Neural crest cell (in vitro differentiated cells): ENCODE measurements around the gene HPN. TPM values are rescaled to one million over a fixed set of nuclear protein-coding genes. Genes with fewer than 3 reads are reported as not detected.

Source experiments
- DNase-seq: peaks from one replicate; pipeline ENCODE4 v3.0.0; 2021; ENCODE audit warnings: low read depth, mixed read lengths, low spot score
- H3K27ac Mint-ChIP-seq: one replicate; pipeline ENCODE4 v1.8.0; 2021; ENCODE audit warnings: mild to moderate bottlenecking, mixed read lengths; ENCODE audit not compliant: unreplicated experiment
- H3K27me3 Mint-ChIP-seq: 2 replicates; pipeline ENCODE4 v1.8.0; 2021; ENCODE audit warnings: low read depth, mild to moderate bottlenecking, mixed read lengths
- H3K36me3 Mint-ChIP-seq: 2 replicates; pipeline ENCODE4 v1.8.0; 2021; ENCODE audit warnings: low read depth, mild to moderate bottlenecking, mixed read lengths
- H3K4me1 Mint-ChIP-seq: 2 replicates; pipeline ENCODE4 v1.8.0; 2021; ENCODE audit warnings: mixed read lengths
- H3K4me3 Mint-ChIP-seq: one replicate; pipeline ENCODE4 v1.8.0; 2021; ENCODE audit warnings: mild to moderate bottlenecking, mixed read lengths
- H3K9me3 Mint-ChIP-seq: 2 replicates; pipeline ENCODE4 v1.8.0; 2021; ENCODE audit warnings: mixed read lengths
- total RNA-seq: library from RNA; stranded (reverse); gene quantifications from 2 replicates; pipeline ENCODE4 v1.2.1, GENCODE V29; 2021
- TF ChIP-seq, protein P1 (sequence below): fragments of 200-600 bp; sonication (generic); conservative IDR thresholded peaks from 2 replicates; pipeline ENCODE4 v1.5.0; 2021; ENCODE audit warnings: antibody characterized with exemption, mild to moderate bottlenecking

The HPN gene
- total RNA-seq, 1 donor from 2014 or later: 0.26 TPM

DNA sequence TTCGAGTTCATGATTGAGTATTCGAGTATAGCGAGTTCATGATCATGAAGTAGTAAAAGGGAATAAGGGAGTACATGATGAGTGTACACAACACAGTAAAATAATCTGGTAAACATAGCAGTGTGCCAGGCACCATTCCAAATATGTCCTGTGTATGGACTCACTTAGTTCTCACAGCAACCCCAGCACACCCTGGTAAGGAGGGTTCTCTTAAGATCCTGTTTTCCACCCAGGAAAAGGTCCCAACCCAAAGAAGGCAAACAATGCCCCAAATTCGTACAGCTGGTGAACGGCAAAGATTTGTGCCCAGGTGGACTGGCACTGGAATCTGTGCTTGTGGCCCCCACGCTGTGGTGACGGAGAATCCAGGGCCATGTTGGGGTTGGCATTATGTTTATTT is 21.4 kb downstream of the HPN start:
- TF ChIP-seq, protein P1, sequence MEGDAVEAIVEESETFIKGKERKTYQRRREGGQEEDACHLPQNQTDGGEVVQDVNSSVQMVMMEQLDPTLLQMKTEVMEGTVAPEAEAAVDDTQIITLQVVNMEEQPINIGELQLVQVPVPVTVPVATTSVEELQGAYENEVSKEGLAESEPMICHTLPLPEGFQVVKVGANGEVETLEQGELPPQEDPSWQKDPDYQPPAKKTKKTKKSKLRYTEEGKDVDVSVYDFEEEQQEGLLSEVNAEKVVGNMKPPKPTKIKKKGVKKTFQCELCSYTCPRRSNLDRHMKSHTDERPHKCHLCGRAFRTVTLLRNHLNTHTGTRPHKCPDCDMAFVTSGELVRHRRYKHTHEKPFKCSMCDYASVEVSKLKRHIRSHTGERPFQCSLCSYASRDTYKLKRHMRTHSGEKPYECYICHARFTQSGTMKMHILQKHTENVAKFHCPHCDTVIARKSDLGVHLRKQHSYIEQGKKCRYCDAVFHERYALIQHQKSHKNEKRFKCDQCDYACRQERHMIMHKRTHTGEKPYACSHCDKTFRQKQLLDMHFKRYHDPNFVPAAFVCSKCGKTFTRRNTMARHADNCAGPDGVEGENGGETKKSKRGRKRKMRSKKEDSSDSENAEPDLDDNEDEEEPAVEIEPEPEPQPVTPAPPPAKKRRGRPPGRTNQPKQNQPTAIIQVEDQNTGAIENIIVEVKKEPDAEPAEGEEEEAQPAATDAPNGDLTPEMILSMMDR: no peak
- Mint-ChIP-seq H3K27ac (no peak overlapping the region), H3K36me3 (no peaks in the 10 kb centered on the region), H3K9me3 (no peaks in the 10 kb centered on the region), H3K27me3 (peaks cover 10% of the 10 kb centered on the region), H3K4me3 (no peak overlapping the region), H3K4me1 (peaks cover 10% of the 10 kb centered on the region)
- DNase-seq: no peak

DNA sequence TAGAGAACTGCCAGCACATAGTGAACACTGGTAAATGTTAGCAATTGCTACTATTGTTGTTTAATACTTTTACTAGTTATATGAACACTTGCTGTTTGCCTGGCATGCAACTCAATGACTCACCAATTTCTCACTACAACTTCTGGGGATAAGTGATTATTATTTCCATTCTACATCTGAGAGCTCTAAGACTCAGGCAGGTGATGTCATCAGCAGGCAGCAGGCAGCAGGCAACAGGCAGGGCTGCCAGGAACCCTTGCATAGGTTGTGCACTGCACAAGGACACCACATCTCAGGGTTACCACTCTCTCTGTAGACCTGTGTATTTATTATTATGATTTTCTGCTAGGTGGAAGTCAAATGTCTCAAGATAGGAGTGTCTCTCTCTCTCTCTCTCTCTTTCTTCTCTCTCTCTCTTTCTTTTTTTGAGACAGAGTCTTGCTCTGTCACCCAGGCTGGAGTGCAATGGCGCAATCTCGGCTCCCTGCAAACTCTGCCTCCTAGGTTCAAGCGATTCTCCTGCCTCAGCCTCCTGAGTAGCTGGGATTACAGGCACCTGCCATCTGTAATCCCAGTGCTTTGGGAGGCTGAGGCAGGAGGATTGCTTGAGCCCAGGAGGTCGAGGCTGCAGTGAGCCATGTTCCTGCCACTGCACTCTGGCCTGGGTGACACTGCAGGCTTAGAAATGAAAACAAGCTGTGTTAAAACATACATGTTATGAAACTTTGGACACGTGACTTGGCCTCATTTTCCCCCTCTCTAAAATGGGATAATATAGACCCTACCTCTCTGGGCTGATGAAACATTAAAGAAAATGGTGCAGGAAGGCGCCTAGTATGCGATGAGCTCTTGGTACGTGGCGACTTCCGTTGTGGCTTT is 22.7 kb downstream of the HPN start:
- H3K36me3 Mint-ChIP-seq: no peaks in the 10 kb centered on the region
- TF ChIP-seq, protein P1: no peak
- DNase-seq: no peak
- H3K27ac Mint-ChIP-seq: no peak overlapping the region
- H3K4me1 Mint-ChIP-seq: peaks cover 19% of the 10 kb centered on the region
- H3K27me3 Mint-ChIP-seq: peaks cover 10% of the 10 kb centered on the region
- no peaks in the 10 kb centered on the region for H3K9me3 Mint-ChIP-seq
- no peak overlapping the region for H3K4me3 Mint-ChIP-seq

DNA sequence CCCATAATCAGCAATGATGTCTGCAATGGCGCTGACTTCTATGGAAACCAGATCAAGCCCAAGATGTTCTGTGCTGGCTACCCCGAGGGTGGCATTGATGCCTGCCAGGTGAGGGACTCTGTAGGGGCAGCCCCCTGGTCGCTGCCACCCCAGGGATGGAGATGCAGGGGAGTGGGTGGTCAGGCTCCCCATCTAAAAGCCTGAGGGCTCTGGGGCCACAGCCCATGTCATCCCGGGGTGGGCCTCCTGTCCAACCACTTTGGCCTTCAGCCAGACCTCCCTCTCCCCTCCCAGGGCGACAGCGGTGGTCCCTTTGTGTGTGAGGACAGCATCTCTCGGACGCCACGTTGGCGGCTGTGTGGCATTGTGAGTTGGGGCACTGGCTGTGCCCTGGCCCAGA is 24.1 kb downstream of the HPN start:
- no peak for DNase-seq
- TF ChIP-seq, protein P1: no peak
- H3K9me3 Mint-ChIP-seq: no peaks in the 10 kb centered on the region
- peaks cover 10% of the 10 kb centered on the region for H3K27me3 Mint-ChIP-seq
- H3K4me3 Mint-ChIP-seq: no peak overlapping the region
- H3K27ac Mint-ChIP-seq: no peak overlapping the region
- H3K4me1 Mint-ChIP-seq: peaks cover 19% of the 10 kb centered on the region
- H3K36me3 Mint-ChIP-seq: no peaks in the 10 kb centered on the region

DNA sequence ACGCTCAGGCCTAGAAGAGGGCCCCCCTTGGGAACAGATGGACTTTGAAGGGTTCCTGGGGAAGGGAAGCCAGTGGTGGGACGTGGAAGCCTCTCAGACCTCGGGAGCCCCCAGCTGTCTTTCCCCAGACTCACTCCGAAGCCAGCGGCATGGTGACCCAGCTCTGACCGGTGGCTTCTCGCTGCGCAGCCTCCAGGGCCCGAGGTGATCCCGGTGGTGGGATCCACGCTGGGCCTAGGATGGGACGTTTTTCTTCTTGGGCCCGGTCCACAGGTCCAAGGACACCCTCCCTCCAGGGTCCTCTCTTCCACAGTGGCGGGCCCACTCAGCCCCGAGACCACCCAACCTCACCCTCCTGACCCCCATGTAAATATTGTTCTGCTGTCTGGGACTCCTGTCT is 24.6 kb downstream of the HPN start:
- H3K36me3 Mint-ChIP-seq: no peaks in the 10 kb centered on the region
- TF ChIP-seq, protein P1: no peak
- no peaks in the 10 kb centered on the region for H3K9me3 Mint-ChIP-seq
- no peak overlapping the region for H3K4me3 Mint-ChIP-seq
- no peak overlapping the region for H3K27ac Mint-ChIP-seq
- peaks cover 19% of the 10 kb centered on the region for H3K4me1 Mint-ChIP-seq
- DNase-seq: no peak
- H3K27me3 Mint-ChIP-seq: peaks cover 10% of the 10 kb centered on the region

DNA sequence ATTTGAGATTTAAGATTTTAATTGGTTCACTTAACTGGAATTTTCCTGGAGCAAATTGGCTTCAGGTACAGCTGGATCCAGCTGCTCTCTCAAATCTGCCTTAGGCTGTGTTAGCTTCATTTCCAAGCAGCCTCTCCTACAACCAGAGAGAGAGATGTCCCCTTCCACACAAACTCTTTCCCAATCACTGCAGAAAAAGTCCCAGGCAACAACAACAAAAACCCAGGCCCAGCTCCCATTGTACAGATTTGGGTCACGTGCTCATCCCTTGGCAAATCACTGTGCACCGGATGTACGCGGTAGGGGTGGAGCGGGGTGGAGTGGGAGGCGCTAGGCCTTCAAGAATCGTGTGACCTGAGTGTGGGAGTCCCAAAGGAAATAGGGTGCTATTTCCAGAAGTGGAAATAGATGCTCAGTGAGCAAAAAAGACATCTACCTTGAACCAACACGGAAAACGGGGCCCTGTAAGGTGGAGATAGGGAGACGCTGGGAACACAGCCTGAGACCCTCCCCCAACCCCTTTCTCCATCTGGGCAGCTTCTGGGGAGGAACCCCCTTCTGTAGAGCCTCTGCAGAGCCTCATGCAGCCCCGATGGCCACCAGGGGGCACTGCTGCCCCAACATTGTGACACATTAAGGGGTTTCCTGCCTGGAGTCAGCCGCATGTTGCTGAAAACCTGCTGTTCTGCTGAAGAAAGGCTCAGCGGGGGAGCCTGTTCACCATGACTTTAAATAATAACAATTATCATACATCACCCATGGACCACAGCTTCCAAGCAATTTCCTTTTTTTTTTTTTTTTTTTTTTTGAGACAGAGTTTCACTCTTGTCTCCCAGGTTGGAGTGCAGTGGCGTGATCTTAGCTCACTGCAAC is 25.4 kb downstream of the HPN start:
- H3K4me3 Mint-ChIP-seq: no peak overlapping the region
- no peaks in the 10 kb centered on the region for H3K9me3 Mint-ChIP-seq
- no peaks in the 10 kb centered on the region for H3K36me3 Mint-ChIP-seq
- TF ChIP-seq, protein P1: peak; percentile 92
- H3K4me1 Mint-ChIP-seq: peaks cover 19% of the 10 kb centered on the region
- DNase-seq: peak; percentile 94
- peaks cover 10% of the 10 kb centered on the region for H3K27me3 Mint-ChIP-seq
- peak overlapping the region; percentile 43 for H3K27ac Mint-ChIP-seq
